Karpas-422 (cell line): ENCODE data around the gene VILL. TPM values are rescaled to one million over a fixed set of nuclear protein-coding genes. Genes with fewer than 3 reads are reported as not detected.

Source experiments
- DNase-seq: peaks from one replicate; pipeline ENCODE4 v3.0.0-alpha.2; 2015
- H2AFZ ChIP-seq: fragments of 200-600 bp; sonication (generic); 2 replicates; pipeline ENCODE4 v1.6.1; 2014; ENCODE audit warnings: antibody characterized with exemption, low read length, mixed read lengths
- H3K27ac ChIP-seq: fragments of 200-600 bp; sonication (generic); 2 replicates; pipeline ENCODE4 v1.5.1; 2014; ENCODE audit warnings: mild to moderate bottlenecking, low read length, moderate library complexity
- H3K27me3 ChIP-seq: fragments of 200-600 bp; sonication (generic); 2 replicates; pipeline ENCODE4 v1.6.1; 2014; ENCODE audit warnings: low read length, mixed read lengths
- H3K36me3 ChIP-seq: fragments of 200-600 bp; sonication (generic); 2 replicates; pipeline ENCODE4 v1.6.1; 2014; ENCODE audit warnings: low read length, mixed read lengths; ENCODE audit not compliant: insufficient read depth
- H3K4me1 ChIP-seq: fragments of 200-600 bp; sonication (generic); 2 replicates; pipeline ENCODE4 v1.6.1; 2014; ENCODE audit warnings: mild to moderate bottlenecking, low read length, mixed read lengths
- H3K4me2 ChIP-seq: fragments of 200-600 bp; sonication (generic); 2 replicates; pipeline ENCODE4 v1.6.1; 2014; ENCODE audit warnings: low read length, low read depth, mild to moderate bottlenecking; ENCODE audit not compliant: poor library complexity, severe bottlenecking
- H3K4me3 ChIP-seq: fragments of 200-600 bp; sonication (generic); 2 replicates; pipeline ENCODE4 v1.5.1; 2014; ENCODE audit warnings: mild to moderate bottlenecking, antibody characterized with exemption, low read length, mixed read lengths
- H3K79me2 ChIP-seq: fragments of 200-600 bp; sonication (generic); 2 replicates; pipeline ENCODE4 v1.6.1; 2014; ENCODE audit warnings: mild to moderate bottlenecking, low read length, mixed read lengths
- H3K9ac ChIP-seq: fragments of 200-600 bp; sonication (generic); 2 replicates; pipeline ENCODE4 v1.6.0; 2014; ENCODE audit warnings: low read length
- H3K9me2 ChIP-seq: fragments of 200-600 bp; sonication (generic), shearing (Covaris generic); replicated peaks from 2 replicates; pipeline ENCODE4 v1.6.0; 2014; ENCODE audit warnings: mild to moderate bottlenecking, low read length, moderate library complexity; ENCODE audit not compliant: insufficient read depth
- H3K9me3 ChIP-seq: fragments of 300-700, 200-600 bp; sonication (generic); 2 replicates; pipeline ENCODE4 v1.6.1; 2014; ENCODE audit warnings: low read length, mixed read lengths
- H4K20me1 ChIP-seq: fragments of 200-600 bp; sonication (generic); 2 replicates; pipeline ENCODE4 v1.6.1; 2014; ENCODE audit warnings: mild to moderate bottlenecking, antibody characterized with exemption, low read length, low read depth; ENCODE audit not compliant: insufficient read depth
- total RNA-seq: library from RNA; depleted of rRNA; stranded (reverse); fragments of >200 nt; shearing (Covaris generic); gene quantifications from 2 replicates; pipeline ENCODE4 v1.2.3, GENCODE V29; 2014; ENCODE audit warnings: low replicate concordance

VILL gene
- total RNA-seq, 1 experiment from 2014 or later, result 9.7 TPM

- no peaks in the 10 kb centered on the region for H3K27me3 ChIP-seq
- no peaks in the 10 kb centered on the region for H3K9me3 ChIP-seq
- no peaks in the 10 kb centered on the region for H4K20me1 ChIP-seq
- H3K36me3 ChIP-seq, result no peaks in the 10 kb centered on the region
- no peak for DNase-seq
- no peak overlapping the region for H3K4me3 ChIP-seq
- no peak overlapping the region for H3K9ac ChIP-seq
- H3K4me2 ChIP-seq, result no peak overlapping the region
- no peaks in the 10 kb centered on the region for H3K9me2 ChIP-seq
- H2AFZ ChIP-seq, result no peak overlapping the region
- H3K4me1 ChIP-seq, result peaks cover 21% of the 10 kb centered on the region
- no peak overlapping the region for H3K27ac ChIP-seq
- no peaks in the 10 kb centered on the region for H3K79me2 ChIP-seq
Observed at GRCh38 chr3:38026856-38027255, 36.3 kb downstream of the VILL start.

- Histone ChIP-seq H3K79me2 (no peaks in the 10 kb centered on the region), H4K20me1 (0 out of 2 replicates have a peak, but pooled peaks cover 3% of the 10 kb centered on the region), H3K27ac (no peak overlapping the region), H2AFZ (no peak overlapping the region), H3K4me2 (no peak overlapping the region), H3K9me2 (no peaks in the 10 kb centered on the region), H3K27me3 (no peaks in the 10 kb centered on the region), H3K9me3 (no peaks in the 10 kb centered on the region), H3K4me3 (no peak overlapping the region), H3K36me3 (no peaks in the 10 kb centered on the region), H3K4me1 (peaks cover 21% of the 10 kb centered on the region), H3K9ac (no peak overlapping the region)
- DNase-seq, result no peak
Observed at GRCh38 chr3:38027466-38028465, 37.2 kb downstream of the VILL start.

- no peak overlapping the region for H3K27ac ChIP-seq
- no peak overlapping the region for H3K4me3 ChIP-seq
- peaks cover 19% of the 10 kb centered on the region for H3K4me1 ChIP-seq
- DNase-seq, result no peak
- H3K79me2 ChIP-seq, result no peaks in the 10 kb centered on the region
- H3K9me3 ChIP-seq, result no peaks in the 10 kb centered on the region
- H3K4me2 ChIP-seq, result no peak overlapping the region
- 0 out of 2 replicates have a peak, but pooled peaks cover 3% of the 10 kb centered on the region for H4K20me1 ChIP-seq
- H3K9me2 ChIP-seq, result no peaks in the 10 kb centered on the region
- no peak overlapping the region for H2AFZ ChIP-seq
- H3K9ac ChIP-seq, result no peak overlapping the region
- H3K36me3 ChIP-seq, result no peaks in the 10 kb centered on the region
- no peaks in the 10 kb centered on the region for H3K27me3 ChIP-seq
Observed at GRCh38 chr3:38028621-38029361, 38.2 kb downstream of the VILL start.

- Histone ChIP-seq H3K4me1 (peaks cover 12% of the 10 kb centered on the region), H3K27me3 (no peaks in the 10 kb centered on the region), H2AFZ (no peak within 1 kb of the TSS), H3K9ac (no peak within 1 kb of the TSS), H3K4me2 (no peak within 1 kb of the TSS), H3K36me3 (no peaks in the 10 kb centered on the region), H3K4me3 (no peak within 1 kb of the TSS), H3K9me3 (no peaks in the 10 kb centered on the region), H4K20me1 (0 out of 2 replicates have a peak, but pooled peaks cover 3% of the 10 kb centered on the region), H3K9me2 (no peaks in the 10 kb centered on the region), H3K79me2 (no peaks in the 10 kb centered on the region), H3K27ac (no peak within 1 kb of the TSS)
- no peak for DNase-seq
Observed at GRCh38 chr3:38029400-38030125, 39.0 kb downstream of the VILL start, which contains the start of gene PLCD1. Gene PLCD1 (minus strand): TSS chr3:38029642. CDS start chr3:38029539, 103 bp downstream.

GRCh38 chr3:38030126-38031021 is 39.8 kb downstream of the VILL start:
- Histone ChIP-seq H3K4me2 (no peak overlapping the region), H3K27me3 (no peaks in the 10 kb centered on the region), H3K9ac (no peak overlapping the region), H3K4me1 (peaks cover 7% of the 10 kb centered on the region), H3K9me3 (no peaks in the 10 kb centered on the region), H3K4me3 (no peak overlapping the region), H3K9me2 (no peaks in the 10 kb centered on the region), H3K79me2 (no peaks in the 10 kb centered on the region), H4K20me1 (0 out of 2 replicates have a peak, but pooled peaks cover 3% of the 10 kb centered on the region), H2AFZ (no peak overlapping the region), H3K27ac (no peak overlapping the region), H3K36me3 (no peaks in the 10 kb centered on the region)
- no peak for DNase-seq

- Histone ChIP-seq H3K27ac (no peak overlapping the region), H3K4me3 (no peak overlapping the region), H3K36me3 (no peaks in the 10 kb centered on the region), H3K79me2 (no peaks in the 10 kb centered on the region), H3K9me2 (no peaks in the 10 kb centered on the region), H3K27me3 (no peaks in the 10 kb centered on the region), H3K9ac (no peak overlapping the region), H4K20me1 (0 out of 2 replicates have a peak, but pooled peaks cover 3% of the 10 kb centered on the region), H3K4me1 (no peaks in the 10 kb centered on the region), H3K4me2 (no peak overlapping the region), H3K9me3 (no peaks in the 10 kb centered on the region), H2AFZ (no peak overlapping the region)
- DNase-seq, result no peak
Observed at GRCh38 chr3:38031022-38031994, 40.7 kb downstream of the VILL start.
